Measurements from ENCODE around the gene GIGYF2. TPM values are rescaled to one million over a fixed set of nuclear protein-coding genes. Genes with fewer than 3 reads are reported as not detected.

Gene GIGYF2
- polyA plus RNA-seq, 1 experiment = 34.6 TPM

DNA sequence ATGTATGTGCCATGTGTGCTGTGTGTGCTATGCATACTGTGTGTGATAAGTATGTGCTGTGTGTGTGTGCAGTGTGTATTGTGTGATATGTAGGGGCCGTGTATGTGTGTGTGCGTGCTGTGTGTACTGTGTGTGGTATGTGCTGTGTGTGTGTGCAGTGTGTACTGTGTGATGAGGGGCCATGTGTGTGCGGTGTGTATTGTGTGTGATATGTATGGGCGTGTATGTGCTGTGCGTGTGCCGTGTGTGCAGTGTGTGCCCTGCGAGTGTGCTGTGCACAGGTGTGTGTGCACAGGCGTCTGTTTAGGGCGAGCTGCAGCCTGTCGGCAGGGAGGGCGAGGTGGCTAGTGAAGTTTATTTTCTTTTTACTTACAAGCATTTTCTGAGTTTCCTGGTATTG is 189.0 kb downstream of the GIGYF2 start:
- DNase-seq (ENCODE audit: low read depth, low spot score) = no peak
- H3K27me3 ChIP-seq (ENCODE audit: control insufficient read depth, insufficient read depth, low read length) = peaks cover 4% of the 10 kb centered on the region
- H3K27ac ChIP-seq (ENCODE audit: low read depth, low read length) = no peak overlapping the region
- POLR2A ChIA-PET = no interaction called here
- TF ChIP-seq, protein P1, sequence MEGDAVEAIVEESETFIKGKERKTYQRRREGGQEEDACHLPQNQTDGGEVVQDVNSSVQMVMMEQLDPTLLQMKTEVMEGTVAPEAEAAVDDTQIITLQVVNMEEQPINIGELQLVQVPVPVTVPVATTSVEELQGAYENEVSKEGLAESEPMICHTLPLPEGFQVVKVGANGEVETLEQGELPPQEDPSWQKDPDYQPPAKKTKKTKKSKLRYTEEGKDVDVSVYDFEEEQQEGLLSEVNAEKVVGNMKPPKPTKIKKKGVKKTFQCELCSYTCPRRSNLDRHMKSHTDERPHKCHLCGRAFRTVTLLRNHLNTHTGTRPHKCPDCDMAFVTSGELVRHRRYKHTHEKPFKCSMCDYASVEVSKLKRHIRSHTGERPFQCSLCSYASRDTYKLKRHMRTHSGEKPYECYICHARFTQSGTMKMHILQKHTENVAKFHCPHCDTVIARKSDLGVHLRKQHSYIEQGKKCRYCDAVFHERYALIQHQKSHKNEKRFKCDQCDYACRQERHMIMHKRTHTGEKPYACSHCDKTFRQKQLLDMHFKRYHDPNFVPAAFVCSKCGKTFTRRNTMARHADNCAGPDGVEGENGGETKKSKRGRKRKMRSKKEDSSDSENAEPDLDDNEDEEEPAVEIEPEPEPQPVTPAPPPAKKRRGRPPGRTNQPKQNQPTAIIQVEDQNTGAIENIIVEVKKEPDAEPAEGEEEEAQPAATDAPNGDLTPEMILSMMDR (IDR thresholded peaks at IDR 0.05; ENCODE audit: low read depth, low read length) = no peak
- no peaks in the 10 kb centered on the region; the same call in 1 of the 2 replicates for H3K9me3 ChIP-seq (ENCODE audit: control insufficient read depth, insufficient read depth, low read length)
- H3K4me3 ChIP-seq (ENCODE audit: low read depth, low read length) = no peak overlapping the region
- CTCF ChIA-PET = no interaction called here

- ChIA-PET POLR2A (interaction anchor here (0.5 kb wide), 1 partner anchor 127 kb away, joined by 3 read pairs; no protein-coding TSS in a partner anchor), CTCF (interaction anchor here (1.3 kb wide), 1 partner anchor 167 kb away, joined by 6 read pairs; no protein-coding TSS in a partner anchor)
- Histone ChIP-seq H3K27me3 (ENCODE audit: control insufficient read depth, insufficient read depth, low read length) (peaks cover 4% of the 10 kb centered on the region), H3K4me3 (ENCODE audit: low read depth, low read length) (no peak overlapping the region), H3K9me3 (ENCODE audit: control insufficient read depth, insufficient read depth, low read length) (no peaks in the 10 kb centered on the region; the same call in 1 of the 2 replicates), H3K27ac (ENCODE audit: low read depth, low read length) (no peak overlapping the region)
- DNase-seq (ENCODE audit: low read depth, low spot score) = no peak
- TF ChIP-seq, protein P1 (IDR thresholded peaks at IDR 0.05; ENCODE audit: low read depth, low read length) = no peak
These were observed 189.5 kb downstream of the GIGYF2 start for GRCh38 chr2:232886632-232887031.

DNA sequence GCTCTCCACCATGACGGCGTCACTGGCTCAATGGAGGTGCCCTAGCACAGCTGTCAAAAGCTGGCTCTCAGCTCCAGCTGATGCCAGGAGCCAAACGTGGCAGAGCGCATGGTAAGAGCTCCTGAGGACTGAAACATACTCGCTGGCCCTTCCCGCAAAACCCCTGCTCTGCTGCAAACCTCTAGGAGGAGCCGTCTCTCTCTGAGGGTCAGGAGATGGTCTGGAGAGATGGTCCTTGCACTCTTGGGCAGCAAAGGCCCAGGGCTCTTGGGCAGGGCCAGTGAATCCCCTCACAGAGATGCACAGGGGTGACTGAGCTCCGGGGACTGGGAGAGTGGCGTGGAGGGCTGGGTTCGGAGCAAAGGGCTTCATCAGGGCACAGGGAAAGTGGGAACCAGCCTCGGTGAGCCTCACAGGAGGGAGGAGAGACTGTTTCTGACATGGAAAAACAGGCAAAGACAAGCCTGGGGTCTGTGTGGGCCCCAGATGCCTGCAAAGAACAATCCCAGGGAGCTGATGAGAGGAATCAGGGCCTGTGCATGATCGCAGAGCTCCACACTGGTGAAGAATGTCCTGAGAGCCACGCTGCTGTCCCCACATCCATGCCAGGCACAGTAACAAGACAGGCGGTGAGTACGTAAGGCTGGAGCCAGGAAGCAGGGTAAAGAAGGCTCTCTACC is 190.2 kb downstream of the GIGYF2 start:
- DNase-seq (ENCODE audit: low read depth, low spot score) = no peak
- TF ChIP-seq, protein P1 (IDR thresholded peaks at IDR 0.05; ENCODE audit: low read depth, low read length) = peak; percentile 38; the same call in 1 of the 2 replicates
- no peak overlapping the region for H3K4me3 ChIP-seq (ENCODE audit: low read depth, low read length)
- POLR2A ChIA-PET = no interaction called here
- no peaks in the 10 kb centered on the region; the same call in 1 of the 2 replicates for H3K9me3 ChIP-seq (ENCODE audit: control insufficient read depth, insufficient read depth, low read length)
- H3K27ac ChIP-seq (ENCODE audit: low read depth, low read length) = no peak overlapping the region
- CTCF ChIA-PET = interaction anchor here (1.3 kb wide), 1 partner anchor 167 kb away, joined by 6 read pairs; no protein-coding TSS in a partner anchor
- peaks cover 4% of the 10 kb centered on the region for H3K27me3 ChIP-seq (ENCODE audit: control insufficient read depth, insufficient read depth, low read length)

GRCh38 chr2:232888099-232888836 is 191.1 kb downstream of the GIGYF2 start:
- H3K27me3 ChIP-seq (ENCODE audit: control insufficient read depth, insufficient read depth, low read length) = peaks cover 4% of the 10 kb centered on the region
- TF ChIP-seq, protein P1 (IDR thresholded peaks at IDR 0.05; ENCODE audit: low read depth, low read length) = no peak
- no peak overlapping the region for H3K27ac ChIP-seq (ENCODE audit: low read depth, low read length)
- DNase-seq (ENCODE audit: low read depth, low spot score) = no peak
- no peak overlapping the region for H3K4me3 ChIP-seq (ENCODE audit: low read depth, low read length)
- POLR2A ChIA-PET = no interaction called here
- no peaks in the 10 kb centered on the region; the same call in 1 of the 2 replicates for H3K9me3 ChIP-seq (ENCODE audit: control insufficient read depth, insufficient read depth, low read length)
- CTCF ChIA-PET = no interaction called here

Data from AG04450 (cell line).